Erythroblast (primary cell): ENCODE measurements around the gene AK3.

Experiments
- GATA1 ChIP-seq: IDR thresholded peaks from 2 replicates; pipeline ENCODE4 v1.6.1; 2011; ENCODE audit warnings: low read depth, mild to moderate bottlenecking, control low read depth, low read length, moderate library complexity
- POLR2A ChIP-seq: IDR thresholded peaks from 2 replicates; pipeline ENCODE4 v1.6.1; 2011; ENCODE audit warnings: mild to moderate bottlenecking, low read length

- TF ChIP-seq POLR2A (no peak), GATA1 (no peak)
These were observed 60.3 kb downstream of the AK3 start for GRCh38 chr9:4680750-4681149.
